HG03565 (cell line): ENCODE results near the gene FARSB.
"Not testable (repeated sequence)": the region's sequence is repeated elsewhere in the genome, so short reads cannot be mapped to it uniquely, and the experiment has no call there.

Experiments
- ATAC-seq: cut with Tn5 transposase; IDR thresholded peaks from one replicate; pipeline ENCODE4 v1.9.1; 2021; ENCODE audit warnings: mild to moderate bottlenecking, moderate library complexity; ENCODE audit not compliant: unreplicated experiment

Gene FARSB

GRCh38 chr2:222609381-222609780, 46.5 kb downstream of the FARSB start:
- no peak for ATAC-seq

GRCh38 chr2:222608081-222608480, 47.8 kb downstream of the FARSB start:
- ATAC-seq = no peak

- ATAC-seq = no peak
These were observed 49.6 kb downstream of the FARSB start for GRCh38 chr2:222606306-222606705.

- no peak for ATAC-seq
These were observed 51.0 kb downstream of the FARSB start for GRCh38 chr2:222604749-222605515.

- ATAC-seq = no peak
These were observed 52.4 kb downstream of the FARSB start for GRCh38 chr2:222603501-222603900.

GRCh38 chr2:222598611-222599010, 57.3 kb downstream of the FARSB start:
- ATAC-seq = no peak

GRCh38 chr2:222595581-222595980, 60.3 kb downstream of the FARSB start:
- no peak for ATAC-seq

GRCh38 chr2:222594679-222595078, 61.2 kb downstream of the FARSB start:
- ATAC-seq = no peak

GRCh38 chr2:222592176-222592575, 63.7 kb downstream of the FARSB start:
- no peak for ATAC-seq

- ATAC-seq = no peak
These were observed 64.2 kb downstream of the FARSB start for GRCh38 chr2:222591661-222592060.

GRCh38 chr2:222584589-222584988, 71.3 kb downstream of the FARSB start:
- ATAC-seq = not testable (repeated sequence)

GRCh38 chr2:222582928-222583327, 73.0 kb downstream of the FARSB start:
- no peak for ATAC-seq

- no peak for ATAC-seq
These were observed 78.6 kb downstream of the FARSB start for GRCh38 chr2:222577341-222577740.

GRCh38 chr2:222576171-222577081, 79.5 kb downstream of the FARSB start:
- ATAC-seq = no peak

- ATAC-seq = no peak
These were observed 80.3 kb downstream of the FARSB start for GRCh38 chr2:222575618-222576017.

- ATAC-seq = no peak
These were observed 83.1 kb downstream of the FARSB start for GRCh38 chr2:222572751-222573174.

- ATAC-seq = no peak
These were observed 83.6 kb downstream of the FARSB start for GRCh38 chr2:222572264-222572721.

GRCh38 chr2:222569826-222570225, 86.1 kb downstream of the FARSB start:
- no peak for ATAC-seq

GRCh38 chr2:222568865-222569264, 87.0 kb downstream of the FARSB start:
- no peak for ATAC-seq

GRCh38 chr2:222566229-222566628, 89.7 kb downstream of the FARSB start:
- ATAC-seq = no peak

GRCh38 chr2:222563936-222564335, 92.0 kb downstream of the FARSB start:
- no peak for ATAC-seq
